Measurements from ENCODE around the gene GLTP. TPM values are rescaled to one million over a fixed set of nuclear protein-coding genes. Genes with fewer than 3 reads are reported as not detected.
"Not testable (repeated sequence)": the region's sequence is repeated elsewhere in the genome, so short reads cannot be mapped to it uniquely, and the experiment has no call there.

Gene GLTP
- total RNA-seq = 40.1 TPM

- DNase-seq = peak; percentile 94
These were observed at the start of gene GLTP for GRCh38 chr12:109880043-109880931. Gene GLTP, minus strand, starts transcription at chr12:109880541. Its CDS starts 167 bp downstream, at chr12:109880374.

DNA sequence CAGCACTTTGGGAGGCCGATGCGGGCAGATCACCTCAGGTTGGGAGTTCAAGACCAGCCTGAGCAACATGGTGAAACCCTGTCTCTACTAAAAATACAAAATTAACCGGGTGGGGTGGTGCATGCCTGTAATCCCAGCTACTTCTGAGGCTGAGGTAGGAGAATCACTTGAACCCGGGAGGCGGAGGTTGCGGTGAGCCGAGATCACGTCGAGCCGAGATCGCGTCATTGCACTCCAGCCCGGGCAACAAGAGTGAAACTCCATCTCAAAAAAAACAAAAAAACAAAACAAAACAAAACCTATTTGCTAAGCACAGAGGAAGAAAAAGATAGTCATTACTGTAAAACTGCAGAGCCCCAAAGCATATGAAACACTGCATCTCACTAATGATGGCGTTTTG is 49.0 kb upstream of the GLTP start:
- not testable (repeated sequence) for DNase-seq

- DNase-seq = no peak
These were observed 47.8 kb upstream of the GLTP start for GRCh38 chr12:109928058-109928656.

- DNase-seq = peak; percentile 37
These were observed 47.3 kb upstream of the GLTP start for GRCh38 chr12:109927622-109928021.

GRCh38 chr12:109926488-109927210 is 46.3 kb upstream of the GLTP start:
- peak; percentile 37 for DNase-seq

DNA sequence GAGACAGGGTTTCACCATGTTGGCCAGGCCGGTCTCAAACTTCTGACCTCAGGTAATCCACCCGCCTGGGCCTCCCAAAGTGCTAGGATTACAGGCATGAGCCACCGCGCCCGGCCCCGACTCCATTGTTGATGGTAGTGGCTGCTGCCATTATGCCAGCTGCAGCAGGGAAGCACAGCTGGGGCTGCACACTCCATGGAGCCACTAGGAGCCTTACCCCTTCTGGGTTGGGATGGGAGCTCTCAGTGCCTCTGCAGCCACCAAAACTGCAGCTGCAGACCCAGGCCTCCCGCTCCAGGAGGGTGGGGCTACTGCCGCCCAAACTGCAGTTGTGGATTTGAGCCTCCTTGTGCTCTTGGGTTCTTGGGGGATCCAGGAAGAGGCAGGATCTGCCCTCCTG is 45.7 kb upstream of the GLTP start:
- DNase-seq = peak; percentile 80

DNA sequence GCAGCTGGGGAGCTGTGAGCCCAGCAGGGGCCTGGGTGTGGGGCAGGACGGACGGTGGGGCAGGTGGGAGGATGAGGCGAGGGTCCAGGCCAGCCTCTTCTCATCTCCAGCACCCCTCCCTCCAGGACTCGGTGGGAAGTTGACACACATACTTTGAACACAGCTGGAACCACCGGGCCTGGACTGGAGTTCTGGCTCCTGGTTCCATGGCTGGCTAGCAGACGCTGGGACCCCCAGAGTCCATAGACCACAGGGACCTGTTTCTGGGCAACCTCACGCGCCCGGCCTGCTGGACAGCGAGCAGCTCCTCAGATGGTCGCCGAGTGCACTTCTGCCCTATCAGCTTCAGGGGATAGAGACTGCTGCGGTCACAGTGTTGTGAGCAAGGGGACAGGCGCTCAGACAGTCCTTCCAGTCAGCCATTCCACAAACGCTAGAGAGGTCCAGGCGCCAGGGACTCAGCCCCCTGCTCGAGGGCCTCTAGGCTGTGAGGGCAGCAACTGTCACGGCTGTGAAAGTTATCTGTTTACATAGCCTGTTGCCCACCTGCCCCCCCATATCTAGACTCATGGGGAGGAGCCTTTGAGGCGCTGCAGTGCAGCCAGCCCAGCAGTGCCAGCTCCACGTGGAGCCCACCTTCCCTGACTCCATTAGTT is 45.0 kb upstream of the GLTP start:
- DNase-seq = peak; percentile 73

- no peak for DNase-seq
These were observed 43.3 kb upstream of the GLTP start for GRCh38 chr12:109923481-109924245.

DNA sequence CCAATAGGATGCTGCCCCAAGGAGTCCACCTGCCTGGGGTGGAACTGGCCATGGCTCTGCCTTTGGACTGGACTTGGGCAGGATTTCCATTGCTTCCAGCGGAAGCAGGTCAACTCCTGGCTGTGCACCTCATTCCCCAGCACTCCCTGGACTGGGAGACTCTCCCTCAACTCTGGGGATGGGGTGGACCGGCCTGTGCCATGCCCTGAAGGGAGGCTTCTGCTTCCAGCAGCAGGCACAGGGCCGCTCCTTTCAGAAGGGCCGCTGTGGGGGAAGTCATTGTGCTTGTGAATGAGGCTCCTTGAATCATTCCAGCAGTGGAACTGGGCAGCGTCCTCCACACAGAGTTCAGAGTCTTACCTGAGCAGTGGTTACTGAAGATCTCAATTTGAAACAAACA is 42.7 kb upstream of the GLTP start:
- no peak for DNase-seq

DNA sequence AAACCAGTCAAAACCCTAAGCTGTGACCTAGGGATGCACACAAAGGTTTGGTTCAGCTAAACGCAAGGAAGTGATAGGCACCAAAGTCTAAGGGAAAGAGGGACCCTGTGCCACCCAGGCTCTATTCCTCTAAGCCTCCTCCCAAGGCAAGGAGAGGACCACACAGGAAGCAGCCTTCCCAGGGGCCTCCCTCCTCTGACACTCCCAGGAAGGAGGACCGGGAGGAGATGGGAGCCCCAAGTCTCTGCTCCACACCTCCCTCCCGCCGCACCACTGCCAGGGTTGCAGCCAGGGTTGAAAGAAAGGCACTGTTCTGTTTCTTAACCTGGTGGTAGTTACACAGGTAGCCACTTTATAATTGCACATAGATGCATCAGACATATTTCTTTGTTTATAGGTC is 41.6 kb upstream of the GLTP start:
- no peak for DNase-seq

GRCh38 chr12:109920261-109920780 is 40.0 kb upstream of the GLTP start:
- peak; percentile 55 for DNase-seq

GRCh38 chr12:109919456-109919855 is 39.1 kb upstream of the GLTP start:
- DNase-seq = peak; percentile 61

GRCh38 chr12:109916045-109916444 is 35.7 kb upstream of the GLTP start:
- no peak for DNase-seq

- DNase-seq = no peak
These were observed 35.1 kb upstream of the GLTP start for GRCh38 chr12:109915171-109916040.

GRCh38 chr12:109914461-109914860 is 34.1 kb upstream of the GLTP start:
- no peak for DNase-seq

- DNase-seq = peak; percentile 79
These were observed 32.5 kb upstream of the GLTP start for GRCh38 chr12:109912855-109913321.

DNA sequence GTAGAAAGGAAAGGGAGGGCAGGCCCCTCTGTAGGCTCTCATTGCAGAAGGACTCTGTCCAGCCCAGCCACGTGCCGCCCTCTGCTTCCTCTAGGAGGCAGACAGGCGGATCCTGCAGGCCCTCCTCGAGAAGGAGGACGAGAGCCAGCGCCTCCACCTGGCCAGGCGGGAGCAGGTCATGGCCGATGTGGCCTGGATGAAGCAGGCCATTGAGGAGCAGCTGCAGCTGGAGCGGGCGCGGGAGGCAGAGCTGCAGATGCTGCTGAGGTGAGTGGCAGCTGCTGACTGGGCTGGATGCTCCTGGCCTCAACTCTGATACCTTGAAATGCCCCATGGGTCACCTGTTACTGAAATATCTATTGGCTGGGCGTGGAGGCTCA is 30.6 kb upstream of the GLTP start:
- no peak for DNase-seq

GRCh38 chr12:109910254-109910968 is 30.1 kb upstream of the GLTP start:
- no peak for DNase-seq

GRCh38 chr12:109905301-109905700 is 25.0 kb upstream of the GLTP start:
- no peak for DNase-seq
